ENCODE results near the gene ZXDC. TPM values are rescaled to one million over a fixed set of nuclear protein-coding genes. Genes with fewer than 3 reads are reported as not detected.
A peak's percentile ranks its signal among the peaks of the same experiment; 100 is the strongest.

The ZXDC gene
- total and polyA plus RNA-seq, 7 donors, result 10.6 to 39.5 (median 30.3) TPM

DNA sequence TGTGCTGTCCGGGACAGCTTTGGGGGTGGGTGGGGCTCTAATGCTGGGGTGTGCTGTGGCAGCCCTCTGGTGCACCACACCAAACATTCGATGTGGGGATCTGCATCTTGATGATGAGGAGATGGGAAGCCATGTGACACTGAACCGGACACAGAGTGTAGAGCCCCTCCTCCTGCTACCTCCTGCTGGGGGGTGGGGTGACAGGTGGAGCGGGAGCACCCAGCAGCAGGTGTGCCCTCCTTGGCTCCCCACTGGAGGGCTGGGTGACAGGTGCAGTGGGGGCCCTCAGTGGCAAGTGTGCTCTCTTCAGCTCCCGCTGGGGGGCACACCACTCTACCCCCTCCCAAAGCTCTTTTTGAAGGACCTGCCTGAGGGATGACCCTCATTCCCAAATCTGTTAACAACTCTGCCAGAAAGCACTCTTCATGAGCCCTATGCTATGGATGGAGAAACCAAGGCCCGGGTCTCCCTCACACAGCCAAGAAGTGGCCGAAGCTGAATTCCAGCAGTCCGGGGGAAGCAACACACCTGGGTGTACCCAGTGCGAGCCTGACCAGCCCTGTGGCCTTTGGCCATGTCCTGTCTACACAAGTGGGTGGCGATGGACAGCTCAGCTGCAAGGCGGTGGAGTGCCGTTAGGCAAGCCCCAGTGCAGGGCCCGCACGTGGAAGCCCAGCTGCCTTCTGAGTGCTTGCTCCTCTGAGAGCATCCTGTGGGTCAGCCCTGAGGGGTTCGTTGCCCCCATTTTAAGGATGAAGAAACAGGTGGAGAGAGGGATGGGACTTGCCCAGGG is 42.5 kb upstream of the ZXDC start:
- peak; percentile 6 to 44 for DNase-seq
- Histone ChIP-seq H3K27ac (no peak overlapping the region), H3K36me3 (ENCODE audit: insufficient read depth in 1 of 2, low read depth in 1 of 2) (no peaks in the 10 kb centered on the region), H3K9me3 (no peaks in the 10 kb centered on the region), H3K4me1 (no peaks in the 10 kb centered on the region), H3K4me3 (no peak overlapping the region), H3K27me3 (ENCODE audit: insufficient read depth in 3 of 3, low read length in 2 of 3) (no peaks in the 10 kb centered on the region)
- 77 to 83% (median 81%) methylated on average over 15 of the region's 15 CpGs for whole genome bisulfite sequencing, 3 donors
- no peak for ATAC-seq
- intact Hi-C loops (cut with DNase I), result no loop called here
- TF ChIP-seq, protein P1, sequence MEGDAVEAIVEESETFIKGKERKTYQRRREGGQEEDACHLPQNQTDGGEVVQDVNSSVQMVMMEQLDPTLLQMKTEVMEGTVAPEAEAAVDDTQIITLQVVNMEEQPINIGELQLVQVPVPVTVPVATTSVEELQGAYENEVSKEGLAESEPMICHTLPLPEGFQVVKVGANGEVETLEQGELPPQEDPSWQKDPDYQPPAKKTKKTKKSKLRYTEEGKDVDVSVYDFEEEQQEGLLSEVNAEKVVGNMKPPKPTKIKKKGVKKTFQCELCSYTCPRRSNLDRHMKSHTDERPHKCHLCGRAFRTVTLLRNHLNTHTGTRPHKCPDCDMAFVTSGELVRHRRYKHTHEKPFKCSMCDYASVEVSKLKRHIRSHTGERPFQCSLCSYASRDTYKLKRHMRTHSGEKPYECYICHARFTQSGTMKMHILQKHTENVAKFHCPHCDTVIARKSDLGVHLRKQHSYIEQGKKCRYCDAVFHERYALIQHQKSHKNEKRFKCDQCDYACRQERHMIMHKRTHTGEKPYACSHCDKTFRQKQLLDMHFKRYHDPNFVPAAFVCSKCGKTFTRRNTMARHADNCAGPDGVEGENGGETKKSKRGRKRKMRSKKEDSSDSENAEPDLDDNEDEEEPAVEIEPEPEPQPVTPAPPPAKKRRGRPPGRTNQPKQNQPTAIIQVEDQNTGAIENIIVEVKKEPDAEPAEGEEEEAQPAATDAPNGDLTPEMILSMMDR (IDR thresholded peaks at IDR 0.05), result no peak

DNA sequence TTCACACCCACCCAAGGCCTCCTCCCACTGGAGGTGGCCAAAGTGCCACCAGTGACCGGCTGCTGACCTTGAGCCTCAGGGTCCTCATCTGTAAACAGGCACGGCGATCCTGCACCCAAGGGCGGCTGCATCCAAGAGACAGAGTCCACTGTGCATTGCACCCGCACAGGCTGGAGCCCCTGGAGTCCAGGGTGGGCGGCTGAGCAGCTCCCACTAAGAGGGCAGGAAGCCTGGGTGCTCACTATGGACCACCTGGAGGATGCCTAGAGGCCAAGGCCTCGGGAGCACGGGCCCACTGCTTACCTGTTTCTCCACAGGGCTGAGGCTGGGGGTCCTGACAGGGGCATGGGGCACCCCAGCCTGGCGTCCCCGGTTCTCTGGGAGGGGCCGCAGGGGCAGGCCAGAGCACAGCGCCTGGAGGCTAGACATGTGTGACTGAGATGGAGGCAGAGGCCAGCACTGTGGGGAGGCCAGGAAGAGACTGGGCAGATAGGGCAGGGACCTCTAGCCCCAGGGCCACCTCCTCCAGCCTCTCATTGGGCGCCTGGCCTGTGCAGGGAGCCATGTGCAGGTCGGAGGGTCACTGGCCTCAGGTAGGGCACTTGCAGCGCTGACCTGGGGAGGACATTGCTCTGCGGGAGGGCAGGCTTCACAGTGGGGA is 41.7 kb upstream of the ZXDC start, which contains the start of gene UROC1:
Gene UROC1, minus strand, starts transcription at position 483 of the 661 bp plus-strand sequence. Its CDS starts 54 bp downstream, at position 429.
- Histone ChIP-seq H3K27me3 (ENCODE audit: insufficient read depth in 3 of 3, low read length in 2 of 3) (no peaks in the 10 kb centered on the region), H3K9me3 (no peaks in the 10 kb centered on the region), H3K36me3 (ENCODE audit: insufficient read depth in 1 of 2, low read depth in 1 of 2) (no peaks in the 10 kb centered on the region), H3K4me1 (no peaks in the 10 kb centered on the region), H3K4me3 (no peak within 1 kb of the TSS), H3K27ac (no peak within 1 kb of the TSS)
- DNase-seq, result peak in 1 of 2 donors; percentile 44
- no peak for ATAC-seq
- WGBS, 3 donors, result 90 to 91% (median 90%) methylated on average over 16 of the region's 16 CpGs
- intact Hi-C loops (cut with DNase I), result no loop called here
- TF ChIP-seq, protein P1 (IDR thresholded peaks at IDR 0.05), result no peak

DNA sequence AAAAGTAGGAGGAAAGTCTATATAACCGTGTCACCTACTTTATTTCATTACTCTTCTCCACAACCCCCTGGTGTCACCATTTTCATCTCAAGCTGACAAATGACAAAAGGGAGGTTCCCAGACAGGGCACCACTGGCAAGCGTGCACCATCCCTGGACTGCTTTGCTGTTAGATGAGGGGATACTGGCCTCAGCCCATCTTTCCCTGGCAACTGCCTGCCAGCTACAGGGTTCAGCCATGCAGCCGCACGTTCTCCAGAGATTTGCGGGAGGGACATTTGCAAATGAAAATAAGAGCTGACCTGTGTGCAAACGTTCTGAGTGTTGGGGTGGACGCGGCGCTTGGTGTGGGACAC is 41.2 kb upstream of the ZXDC start:
- Histone ChIP-seq H3K9me3 (no peaks in the 10 kb centered on the region), H3K27me3 (ENCODE audit: insufficient read depth in 3 of 3, low read length in 2 of 3) (no peaks in the 10 kb centered on the region), H3K4me3 (no peak overlapping the region), H3K4me1 (peaks cover 3% of the 10 kb centered on the region), H3K27ac (no peak overlapping the region), H3K36me3 (ENCODE audit: insufficient read depth in 1 of 2, low read depth in 1 of 2) (no peaks in the 10 kb centered on the region)
- DNase-seq (no peak), ATAC-seq (no peak)
- intact Hi-C loops (cut with DNase I), result no loop called here
- TF ChIP-seq, protein P1 (IDR thresholded peaks at IDR 0.05), result no peak
- WGBS, 3 donors, result 86 to 91% (median 87%) methylated on average over 9 of the region's 9 CpGs

DNA sequence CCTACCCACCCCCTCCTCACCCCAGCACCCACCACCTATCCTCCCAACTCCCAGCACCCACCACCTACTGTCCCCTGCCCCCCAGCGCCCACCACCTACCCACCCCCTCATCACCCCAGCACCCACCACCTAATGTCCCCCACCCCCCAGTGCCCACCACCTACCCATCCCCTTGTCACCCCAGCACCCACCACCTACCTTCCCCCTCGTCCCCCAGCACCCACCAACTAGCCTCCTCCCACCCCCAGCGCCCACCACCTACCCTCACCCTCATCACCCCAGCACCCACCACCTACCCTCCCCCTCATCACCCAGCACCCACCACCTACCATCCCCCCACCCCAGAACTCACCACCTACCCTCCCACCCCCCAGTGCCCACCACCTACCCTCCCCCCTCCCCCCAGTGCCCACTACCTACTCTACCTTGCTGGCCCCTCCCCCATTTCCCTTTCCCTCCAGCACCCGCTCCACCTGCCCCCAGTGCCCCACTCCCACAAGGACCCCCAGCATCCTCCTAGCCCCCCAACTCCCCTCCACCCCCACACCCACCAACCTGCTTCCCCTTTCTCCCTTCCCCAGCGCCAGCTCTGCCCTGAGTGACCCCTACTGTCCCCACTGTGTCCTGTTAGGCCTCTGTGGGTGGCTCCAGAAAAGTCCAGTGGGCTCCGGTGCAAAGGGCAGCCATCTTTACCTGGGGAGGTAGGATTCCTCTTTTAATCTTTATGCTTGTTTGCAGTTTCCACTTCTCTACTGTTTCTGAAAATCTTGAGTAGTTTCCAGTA is 40.7 kb upstream of the ZXDC start:
- no peaks in the 10 kb centered on the region for H3K9me3 ChIP-seq
- TF ChIP-seq, protein P1 (IDR thresholded peaks at IDR 0.05), result no peak
- no peak overlapping the region for H3K27ac ChIP-seq
- peak in 1 of 2 donors; percentile 15 for DNase-seq
- 85 to 94% (median 87%) methylated on average over 6 of the region's 6 CpGs for WGBS, 3 donors
- H3K27me3 ChIP-seq (ENCODE audit: insufficient read depth in 3 of 3, low read length in 2 of 3), result no peaks in the 10 kb centered on the region
- H3K4me1 ChIP-seq, result peaks cover 5% of the 10 kb centered on the region
- H3K36me3 ChIP-seq (ENCODE audit: insufficient read depth in 1 of 2, low read depth in 1 of 2), result no peaks in the 10 kb centered on the region
- ATAC-seq, result no peak
- intact Hi-C loops (cut with DNase I), result no loop called here
- no peak overlapping the region for H3K4me3 ChIP-seq

Measured in psoas muscle (tissue), 8 donors.